Right hindlimb (tissue), 1 donor: ENCODE measurements around the gene NEURL4.
"Not testable (repeated sequence)": the region's sequence is repeated elsewhere in the genome, so short reads cannot be mapped to it uniquely, and the experiment has no call there.

Experiments used
- DNase-seq: peaks from one replicate; pipeline ENCODE4 v3.0.0-alpha.2; 2018

The NEURL4 gene

DNA sequence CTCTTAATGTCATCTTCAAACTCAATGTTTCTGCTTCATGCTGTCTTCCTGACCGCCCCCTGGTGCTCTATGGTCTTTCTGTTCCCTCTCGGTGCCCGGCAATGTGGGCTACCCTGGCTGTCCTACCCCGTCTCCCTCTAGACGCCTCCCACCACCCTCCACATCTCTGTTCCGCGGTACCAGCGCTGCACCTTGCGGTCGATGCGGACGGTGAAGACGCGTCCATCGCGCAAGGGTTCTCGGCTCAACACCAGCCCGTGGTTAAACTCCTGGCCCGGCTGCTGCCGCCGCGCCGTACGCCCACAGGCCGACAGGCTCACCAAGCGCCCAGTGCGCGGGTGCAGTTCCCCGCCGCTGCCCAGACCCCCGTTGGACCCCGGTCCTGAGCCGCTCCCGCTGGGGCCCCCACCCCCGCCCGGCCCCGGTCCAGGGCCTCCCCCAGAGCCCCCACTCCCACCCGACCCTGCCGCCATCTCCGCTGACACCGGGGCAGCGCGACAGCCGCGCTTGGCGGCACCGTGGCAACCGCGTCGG, at the start of gene NEURL4:
NEURL4 (minus strand) TSS at position 496 of the 534 bp plus-strand sequence; CDS start at position 473, 23 bp downstream.
- no peak for DNase-seq

DNA sequence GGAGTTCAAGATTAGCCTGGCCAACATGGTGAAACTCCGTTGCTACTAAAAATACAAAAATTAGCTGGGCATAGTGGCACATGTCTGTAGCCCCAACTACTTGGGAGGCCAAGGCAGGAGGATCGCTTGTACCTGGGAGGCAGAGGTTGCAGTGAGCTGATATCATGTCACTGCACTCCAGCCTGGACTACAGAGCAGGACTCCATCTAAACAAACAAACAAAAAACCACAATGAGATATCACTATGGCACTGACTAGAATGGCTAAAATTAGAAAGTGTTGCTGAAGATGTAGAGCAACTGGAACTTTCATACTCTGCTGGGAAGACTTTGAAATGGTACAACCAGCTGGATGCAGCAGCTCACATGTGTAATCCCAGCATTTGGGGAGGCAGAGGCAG, 45.2 kb upstream of the NEURL4 start:
- DNase-seq, result no peak

DNA sequence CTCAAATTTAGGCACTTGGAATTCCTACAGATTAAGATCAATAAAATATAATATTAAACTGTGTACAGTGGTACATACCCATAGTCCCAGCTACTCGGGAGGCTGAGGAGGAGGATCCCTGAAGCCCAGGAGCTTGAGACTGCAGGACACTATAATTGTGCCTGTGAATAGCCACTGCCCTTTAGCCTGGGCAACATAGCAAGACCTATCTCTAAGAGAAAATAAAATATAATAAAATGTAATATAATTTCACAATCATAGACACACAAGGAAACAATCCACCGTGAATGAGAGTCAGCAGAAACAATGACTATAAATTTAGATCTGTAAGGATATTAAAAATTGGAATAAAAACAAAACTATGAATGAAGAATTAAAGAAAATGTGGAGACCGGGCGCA, 41.7 kb upstream of the NEURL4 start:
- DNase-seq, result no peak

DNA sequence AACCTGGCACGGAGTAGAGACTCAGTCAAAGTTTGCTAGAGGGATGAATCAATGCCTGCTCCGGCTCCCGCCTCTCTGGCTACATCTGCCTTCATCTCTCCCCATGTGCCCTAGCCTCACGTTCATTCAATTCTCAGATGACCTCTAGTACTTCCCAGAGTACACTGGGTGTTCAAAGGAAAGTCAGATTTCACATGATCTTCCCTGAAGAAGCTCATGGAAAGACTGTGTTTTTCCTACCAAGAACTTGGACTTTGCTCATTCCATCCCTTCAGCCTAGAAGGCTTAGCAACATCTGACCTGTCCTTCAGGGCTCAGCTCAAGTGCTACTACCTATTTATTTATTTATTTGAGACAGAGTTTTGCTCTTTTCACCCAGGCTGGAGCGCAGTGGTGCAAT, 40.7 kb upstream of the NEURL4 start:
- no peak for DNase-seq

DNA sequence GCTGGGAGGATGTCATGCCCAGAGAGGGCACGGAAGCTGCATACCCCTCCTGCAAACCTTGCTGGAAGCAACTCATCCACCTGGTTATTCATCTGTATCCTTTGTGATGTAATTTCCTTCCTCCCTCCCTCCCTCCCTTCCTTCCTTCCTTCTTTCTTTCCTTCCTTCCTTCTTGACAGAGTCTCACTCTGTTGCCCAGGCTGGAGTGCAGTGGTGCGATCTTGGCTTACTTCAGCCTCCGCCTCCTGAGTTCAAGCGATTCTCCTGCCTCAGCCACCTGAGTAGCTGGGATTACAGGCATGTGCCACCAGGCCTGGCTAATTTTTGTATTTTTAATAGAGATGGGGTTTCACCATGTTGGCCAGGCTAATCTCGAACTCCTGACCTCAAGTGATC, 39.5 kb upstream of the NEURL4 start:
- not testable (repeated sequence) for DNase-seq

DNA sequence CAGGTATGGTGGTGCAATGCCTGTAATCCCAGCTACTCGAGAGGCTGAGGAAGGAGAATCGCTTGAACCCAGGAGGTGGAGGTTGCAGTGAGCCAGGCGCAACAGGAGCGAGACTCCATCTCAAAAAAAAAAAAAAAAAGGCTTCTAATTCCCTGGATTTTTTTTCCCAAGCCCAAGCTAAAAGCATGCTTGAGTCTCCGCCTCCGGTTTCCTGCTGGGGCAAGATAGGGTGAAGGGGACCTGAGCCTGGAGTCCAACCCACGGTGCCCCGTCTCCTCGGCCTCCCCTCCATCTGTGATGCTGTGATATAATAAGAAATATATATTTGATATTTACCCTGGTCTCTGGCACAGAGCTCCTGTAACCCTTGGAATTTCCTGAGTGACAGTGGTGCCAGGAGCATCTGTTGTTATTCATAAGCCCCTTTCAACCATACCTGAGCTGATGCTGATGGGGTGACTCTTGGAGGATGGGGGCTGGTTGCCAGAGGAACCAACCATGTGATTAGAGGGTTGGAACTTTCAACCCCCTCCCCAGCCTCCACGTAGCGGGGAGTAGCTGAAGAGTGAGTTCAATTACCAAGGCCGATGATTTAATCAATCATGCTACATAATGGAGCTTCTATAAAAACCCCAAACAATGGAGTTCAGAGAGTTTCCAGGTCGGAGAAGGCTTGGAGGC, 38.9 kb upstream of the NEURL4 start:
- DNase-seq, result no peak

DNA sequence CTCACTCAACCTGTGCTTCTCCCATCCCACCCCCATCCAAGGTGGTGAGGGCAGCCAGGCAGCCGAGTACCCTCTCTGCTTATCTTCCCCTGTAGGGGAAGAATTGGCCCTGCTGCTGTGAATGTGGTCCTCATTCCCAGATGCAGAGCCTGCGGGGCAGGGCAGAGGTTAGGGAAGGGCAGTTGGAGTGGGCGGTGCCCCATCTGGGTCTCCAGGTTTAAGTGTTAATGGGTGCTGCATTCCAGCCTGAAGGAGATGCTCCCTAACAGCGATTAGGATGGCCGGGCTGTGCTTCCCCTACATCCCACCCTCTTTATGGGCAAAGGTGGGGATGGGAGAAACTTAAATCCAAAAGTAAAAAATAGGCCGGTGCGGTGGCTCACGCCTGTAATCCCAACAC, 37.9 kb upstream of the NEURL4 start:
- DNase-seq, result no peak

DNA sequence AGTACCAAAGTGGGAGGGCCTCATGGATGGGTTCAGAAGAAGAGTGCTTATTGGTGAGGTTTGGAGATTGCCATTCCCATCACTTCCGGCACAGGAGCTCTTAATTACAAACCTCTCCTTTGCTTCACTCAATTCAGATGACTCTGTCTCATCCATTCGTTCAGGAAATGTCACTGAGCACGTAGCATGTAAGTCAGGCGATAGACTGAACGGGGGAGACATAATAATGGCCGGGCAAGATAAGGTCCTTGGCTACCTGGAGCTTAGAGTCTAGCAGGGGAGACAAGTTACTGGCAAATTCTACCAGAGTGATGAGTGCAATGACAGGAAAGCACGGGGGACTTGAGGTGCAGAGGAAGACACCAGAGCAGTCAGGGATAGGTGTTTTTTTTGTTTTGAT, 36.8 kb upstream of the NEURL4 start:
- DNase-seq, result not testable (repeated sequence)

DNA sequence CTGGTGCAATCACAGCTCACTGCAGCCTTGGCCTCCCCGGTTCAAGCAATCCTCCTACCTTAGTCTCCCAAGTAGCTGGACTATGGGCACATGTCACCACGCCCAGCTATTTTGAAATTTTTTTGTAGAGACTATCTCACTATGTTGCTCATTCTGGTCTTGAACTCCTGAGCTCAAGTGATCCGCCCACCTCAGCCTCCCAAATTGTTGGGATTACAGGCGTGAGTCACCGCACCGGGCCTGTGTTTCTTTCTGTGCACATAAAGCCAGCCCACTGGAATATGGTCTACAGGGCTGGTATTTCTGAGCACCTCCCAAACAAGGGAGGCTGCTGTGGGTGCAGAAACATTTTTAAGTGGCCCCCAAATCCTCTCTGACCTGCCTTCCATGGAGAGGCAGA, 34.2 kb upstream of the NEURL4 start:
- DNase-seq, result no peak

DNA sequence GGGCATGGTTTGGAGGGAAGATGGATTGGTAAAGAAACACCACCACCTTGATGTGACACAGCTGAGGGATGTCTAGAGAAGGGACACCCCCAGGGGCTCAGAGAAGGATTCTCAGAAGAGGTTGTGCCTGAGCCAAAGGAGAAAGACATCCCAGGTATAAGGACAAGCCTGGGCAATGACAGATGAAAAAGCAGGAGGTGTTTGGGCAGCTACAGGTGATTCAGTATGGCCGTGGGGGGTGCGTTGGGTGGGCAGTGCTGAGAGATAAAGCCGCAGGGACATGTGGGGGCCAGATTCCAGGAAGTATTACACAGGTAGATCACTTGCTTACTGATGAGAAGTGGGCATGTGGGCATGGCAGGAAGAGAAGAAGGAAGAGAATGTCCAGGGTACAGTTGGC, 32.8 kb upstream of the NEURL4 start:
- no peak for DNase-seq

DNA sequence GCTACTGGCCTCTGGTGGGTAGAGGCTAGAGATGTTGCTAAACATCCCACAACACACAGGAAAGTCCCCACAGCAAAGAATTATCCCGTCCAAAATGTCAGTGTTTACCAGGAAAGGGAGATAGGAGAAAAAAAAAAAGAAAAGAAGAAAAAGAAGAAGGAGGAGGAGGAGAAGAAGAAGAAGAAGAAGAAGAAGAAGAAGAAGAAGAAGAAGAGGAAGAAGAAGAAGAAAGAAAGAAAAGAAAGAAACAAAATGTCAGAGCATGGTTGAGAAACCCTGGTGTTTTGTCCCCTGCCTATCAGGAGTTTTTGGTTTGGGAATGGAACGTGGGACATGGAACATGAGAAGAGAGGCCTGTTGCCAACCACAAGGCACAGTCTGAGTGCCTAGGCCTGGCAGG, 28.2 kb upstream of the NEURL4 start:
- DNase-seq, result no peak

DNA sequence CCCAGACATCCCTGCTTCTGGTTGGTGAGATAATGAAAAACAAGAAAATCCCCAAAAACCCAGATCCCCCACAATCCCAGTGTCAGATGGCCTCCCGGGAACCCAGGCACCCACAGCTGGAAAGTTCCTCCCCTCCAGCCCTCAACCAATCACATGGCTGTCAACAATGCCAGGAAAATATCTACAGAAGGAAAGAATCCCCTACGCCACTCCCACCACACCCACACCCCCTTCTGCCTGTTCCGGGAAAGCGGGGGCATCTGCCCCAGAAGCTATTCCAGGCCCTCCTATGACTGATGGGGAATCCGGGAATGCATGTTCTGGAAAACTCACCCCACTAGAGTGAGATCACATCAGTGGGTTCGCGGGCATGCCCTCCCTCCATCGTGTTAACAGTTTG, 27.6 kb upstream of the NEURL4 start:
- DNase-seq, result no peak

DNA sequence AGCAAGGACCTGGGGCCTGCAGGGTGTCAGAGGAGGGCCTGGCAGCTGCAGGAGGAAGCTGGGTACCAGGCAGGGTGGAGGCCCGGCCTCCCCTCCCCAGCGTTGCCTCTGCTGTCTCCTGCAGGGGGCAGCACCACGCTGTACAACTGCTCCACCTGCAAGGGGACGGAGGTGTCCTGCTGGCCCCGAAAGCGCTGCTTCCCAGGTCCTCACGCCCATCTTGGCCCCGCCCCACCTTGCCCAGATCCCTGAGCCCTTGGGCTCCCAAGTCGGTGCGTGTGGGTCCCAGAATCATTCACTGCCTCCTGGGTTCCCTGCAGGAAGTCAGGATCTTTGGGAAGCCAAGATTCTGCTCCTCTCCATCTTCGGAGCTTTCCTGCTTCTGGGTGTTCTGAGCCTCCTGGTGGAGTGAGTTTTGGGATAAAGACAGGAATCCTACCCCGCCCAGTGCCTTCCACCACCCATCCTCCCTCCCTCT, 27.0 kb upstream of the NEURL4 start:
- peak; percentile 79 for DNase-seq

DNA sequence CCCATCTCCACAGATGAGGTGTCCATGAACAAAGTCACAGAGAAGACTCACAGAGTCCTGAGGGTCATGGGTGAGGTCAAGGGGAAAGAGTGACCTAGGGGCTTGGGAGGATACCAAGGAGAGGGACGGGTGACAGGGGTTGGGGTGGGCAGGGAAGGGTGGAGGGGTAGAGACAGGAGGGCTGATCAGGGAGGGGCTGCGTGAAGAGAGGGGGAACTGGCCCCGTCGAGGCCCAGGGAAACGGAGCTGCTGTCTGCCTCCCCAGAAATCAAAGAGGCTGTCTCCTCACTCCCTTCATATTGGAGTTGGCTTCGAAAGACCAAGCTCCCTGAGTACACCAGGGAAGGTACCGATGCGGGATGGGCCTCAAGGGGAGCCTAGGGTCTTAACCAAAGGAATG, 26.4 kb upstream of the NEURL4 start:
- DNase-seq, result no peak

DNA sequence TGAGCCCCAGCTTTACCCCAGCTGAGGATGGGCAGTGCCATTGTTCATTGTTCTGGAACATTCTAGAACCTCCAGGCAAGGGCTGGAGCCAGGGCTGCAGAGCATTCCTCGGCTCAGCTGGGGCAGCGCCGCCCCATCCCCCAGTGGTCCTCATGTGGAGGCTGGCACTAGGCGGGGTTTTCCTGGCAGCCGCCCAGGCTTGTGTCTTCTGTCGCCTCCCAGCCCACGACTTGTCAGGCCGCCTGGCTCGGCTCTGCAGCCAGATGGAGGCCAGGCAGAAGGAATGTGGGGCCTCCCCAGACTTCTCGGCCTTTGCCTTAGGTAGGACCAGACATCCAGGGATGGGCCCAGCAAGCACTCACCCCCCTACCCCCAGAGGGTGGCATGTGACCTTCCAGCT, 25.9 kb upstream of the NEURL4 start, which contains the start of gene TMEM95:
TMEM95 (plus strand) TSS at position 104 of the 400 bp plus-strand sequence; CDS start at position 153, 49 bp downstream.
- DNase-seq, result peak; percentile 62

DNA sequence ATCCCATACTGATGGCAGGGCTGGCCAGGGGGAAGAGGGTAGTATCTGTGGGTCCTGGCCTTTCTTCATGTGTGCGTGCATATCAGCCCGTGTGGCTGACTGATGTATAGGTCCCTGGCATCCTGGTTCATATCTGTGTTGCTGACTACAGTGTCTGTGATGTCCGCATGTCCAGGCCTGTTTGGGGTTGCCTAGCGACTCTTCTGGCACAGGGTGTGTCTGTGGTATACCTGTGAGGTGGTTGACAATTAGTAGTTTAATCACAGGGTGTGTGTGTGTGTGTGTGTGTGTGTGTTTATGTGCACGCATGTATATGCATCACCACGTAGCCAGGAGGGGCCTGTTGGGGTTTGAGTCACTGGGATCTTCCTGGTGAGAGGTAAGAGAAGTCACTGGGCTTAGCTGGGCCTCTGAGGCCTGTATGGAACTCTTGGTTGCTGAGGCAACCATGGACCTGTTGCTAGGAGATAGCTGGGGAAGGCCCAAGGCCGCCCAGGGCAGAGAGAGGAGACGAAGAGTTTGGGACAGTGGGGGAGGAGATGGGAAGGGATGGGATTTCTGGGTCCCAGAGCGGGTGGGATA, 25.2 kb upstream of the NEURL4 start:
- DNase-seq, result no peak

DNA sequence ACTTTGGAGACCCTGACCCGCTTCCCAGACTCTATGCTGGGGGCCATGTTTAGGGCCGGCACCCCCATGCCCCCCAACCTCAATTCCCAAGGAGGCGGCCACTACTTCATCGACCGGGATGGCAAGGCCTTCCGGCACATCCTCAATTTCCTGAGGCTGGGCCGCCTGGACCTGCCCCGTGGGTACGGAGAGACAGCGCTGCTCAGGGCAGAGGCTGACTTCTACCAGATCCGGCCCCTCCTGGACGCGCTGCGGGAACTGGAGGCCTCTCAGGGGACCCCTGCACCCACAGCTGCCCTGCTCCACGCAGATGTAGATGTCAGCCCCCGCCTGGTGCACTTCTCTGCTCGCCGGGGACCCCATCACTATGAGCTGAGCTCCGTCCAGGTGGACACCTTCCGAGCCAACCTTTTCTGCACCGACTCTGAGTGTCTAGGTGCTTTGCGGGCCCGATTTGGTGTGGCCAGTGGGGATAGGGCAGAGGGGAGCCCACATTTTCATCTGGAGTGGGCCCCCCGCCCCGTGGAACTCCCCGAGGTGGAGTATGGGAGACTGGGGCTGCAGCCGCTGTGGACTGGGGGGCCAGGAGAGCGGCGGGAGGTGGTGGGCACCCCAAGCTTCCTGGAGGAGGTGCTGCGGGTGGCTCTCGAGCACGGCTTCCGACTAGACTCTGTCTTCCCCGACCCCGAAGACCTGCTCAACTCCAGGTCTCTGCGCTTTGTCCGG, 23.9 kb upstream of the NEURL4 start:
- no peak for DNase-seq

DNA sequence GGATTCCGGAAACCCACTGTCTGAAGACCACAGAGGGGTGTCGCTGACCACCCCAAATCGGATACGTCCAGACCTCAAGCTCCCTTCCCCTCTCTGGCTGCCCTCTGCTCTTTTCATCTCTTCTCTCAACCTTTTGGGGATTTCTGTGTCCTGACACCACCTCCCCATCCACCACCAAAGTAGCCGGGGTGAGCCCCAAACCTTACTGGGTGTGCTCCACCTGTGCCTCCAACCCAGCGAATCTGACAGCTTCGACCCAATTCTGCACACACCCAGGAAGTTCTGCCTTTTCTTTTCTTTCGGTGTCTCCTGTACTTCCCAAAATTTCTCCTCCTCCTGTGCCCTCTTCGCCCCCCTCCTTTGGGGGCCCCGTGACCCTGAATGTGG, 23.4 kb upstream of the NEURL4 start:
- DNase-seq, result no peak

DNA sequence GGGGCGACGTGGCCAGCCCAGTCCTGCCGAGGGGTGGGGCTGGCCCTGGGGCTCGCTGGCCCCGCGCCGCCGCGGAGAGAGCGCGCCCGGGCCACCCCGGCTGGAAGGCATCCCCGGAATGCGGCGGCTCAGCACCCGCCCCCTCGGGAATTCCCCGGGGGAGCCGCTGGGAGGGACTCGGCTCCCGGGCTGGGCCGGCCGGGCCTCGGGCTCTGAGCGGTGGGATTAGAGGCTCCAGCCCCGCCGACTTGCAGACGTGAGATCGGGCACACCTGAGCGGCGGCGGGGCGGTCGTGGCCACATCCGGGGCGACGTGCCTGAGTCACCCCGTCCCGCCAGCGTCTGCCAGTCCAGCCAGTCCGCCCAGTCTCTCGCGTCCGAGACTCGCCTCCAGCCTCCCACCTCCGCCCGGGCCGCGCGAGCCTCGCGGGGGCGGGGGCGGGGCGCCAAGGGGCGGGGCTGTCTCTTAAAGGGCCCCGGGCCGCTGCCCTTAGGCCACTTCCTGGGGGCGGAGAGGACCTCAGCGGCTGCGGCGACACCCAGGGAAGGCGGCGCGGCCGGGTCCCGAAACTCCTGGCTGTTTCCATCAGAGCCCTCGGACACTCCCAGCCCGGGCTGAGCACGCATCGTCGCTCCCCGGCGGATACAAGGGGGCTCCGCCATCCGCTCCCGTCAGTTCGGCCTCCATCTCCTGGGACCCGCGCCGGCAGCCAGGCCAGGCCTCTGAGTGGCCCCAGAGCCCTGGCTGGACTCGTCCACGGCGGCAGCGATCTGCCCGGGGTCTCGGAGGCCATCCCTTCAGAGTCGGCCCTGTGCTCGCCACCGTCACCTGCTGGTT, 22.7 kb upstream of the NEURL4 start, which contains the start of gene KCTD11:
KCTD11 (plus strand) TSS at position 498 of the 838 bp plus-strand sequence.
- peak; percentile 91 for DNase-seq

DNA sequence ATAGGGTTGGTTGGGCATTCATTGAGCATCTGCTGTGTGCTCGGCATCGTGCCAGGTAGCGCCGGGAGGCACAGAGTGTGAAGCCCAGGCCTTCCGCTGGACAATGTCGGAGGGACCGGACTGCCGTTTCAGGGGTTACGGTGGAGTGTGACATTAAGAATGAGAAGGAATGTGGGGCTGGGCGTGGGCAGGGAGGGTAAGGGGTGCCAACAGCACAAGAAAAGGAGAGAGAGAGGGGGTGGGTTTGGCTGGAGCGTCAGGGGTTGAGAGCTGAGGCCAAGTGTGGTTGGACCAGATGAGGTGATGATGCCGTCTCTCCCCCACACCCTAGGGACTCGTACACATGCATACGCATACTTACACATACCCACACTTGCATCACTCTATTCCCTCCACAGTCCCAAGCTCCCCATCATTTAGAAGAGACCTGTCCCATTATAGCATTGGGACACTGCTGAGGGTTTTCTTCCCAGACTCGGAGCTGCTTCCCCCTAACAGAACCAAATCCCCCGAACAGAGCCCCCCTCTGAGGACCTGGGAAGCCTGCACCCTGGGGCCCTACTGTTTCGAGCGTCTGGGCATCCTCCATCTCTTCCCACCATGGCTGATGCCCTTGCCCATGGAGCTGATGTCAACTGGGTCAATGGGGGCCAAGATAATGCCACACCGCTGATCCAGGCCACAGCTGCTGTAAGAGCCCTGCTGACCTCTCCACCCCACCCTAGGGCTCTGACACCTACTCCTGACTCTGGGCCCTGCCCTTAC, 19.5 kb upstream of the NEURL4 start:
- no peak for DNase-seq

DNA sequence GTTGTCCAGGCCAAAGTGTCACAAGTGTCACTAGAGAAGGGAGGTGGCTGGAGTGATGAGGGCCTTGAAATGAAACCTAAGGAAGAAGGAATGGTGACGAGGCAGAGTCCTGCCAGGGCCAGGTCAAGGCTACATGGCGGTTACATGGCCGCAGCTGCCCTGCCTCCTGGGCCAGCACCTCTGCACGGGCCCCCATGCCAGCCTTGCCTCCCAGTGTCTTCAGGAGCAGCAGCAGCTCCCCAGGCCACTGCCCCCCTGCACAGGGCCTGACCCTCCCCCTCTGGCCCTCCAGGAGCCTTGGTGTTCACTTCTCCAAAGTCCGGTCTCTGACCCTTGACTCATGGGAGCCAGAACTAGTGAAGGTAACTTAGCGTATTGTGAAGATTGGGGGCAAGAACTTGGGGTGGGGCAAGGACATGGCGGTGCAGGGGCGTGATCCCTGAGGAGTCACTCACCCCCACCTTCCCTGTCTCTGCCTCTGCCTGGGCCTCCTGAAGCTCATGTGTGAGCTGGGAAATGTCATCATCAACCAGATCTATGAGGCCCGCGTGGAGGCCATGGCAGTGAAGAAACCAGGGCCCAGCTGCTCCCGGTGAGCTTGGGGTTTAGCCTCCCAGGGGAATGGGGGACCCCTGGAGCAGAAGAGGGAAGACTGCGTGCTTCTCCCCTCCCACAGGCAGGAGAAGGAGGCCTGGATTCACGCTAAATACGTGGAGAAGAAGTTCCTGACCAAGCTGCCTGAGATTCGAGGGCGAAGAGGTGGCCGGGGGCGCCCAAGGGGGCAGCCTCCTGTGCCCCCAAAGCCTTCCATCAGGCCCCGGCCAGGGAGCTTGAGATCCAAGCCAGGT, 18.7 kb upstream of the NEURL4 start:
- peak; percentile 34 for DNase-seq
